Peyer's patch (tissue), 4 donors: ENCODE results near the gene EXD2.

Source experiments
- POLR2A ChIP-seq, 2 donors: fragments of 450-650 bp; IDR thresholded peaks; one replicate each; pipeline ENCODE4 v1.5.1; 2017; ENCODE audit warnings: antibody characterized with exemption in 2 of 2, mild to moderate bottlenecking in 2 of 2, moderate library complexity in 2 of 2
- TF ChIP-seq, protein P1 (sequence below), 6 experiments: fragments of 450-650 bp in 4 of 6; fragments of 200-600 bp in 2 of 6; sonication (generic) in 1 of 6; IDR thresholded peaks; one replicate each; pipeline ENCODE4 v1.5.1; 2017 to 2019; ENCODE audit warnings: antibody characterized with exemption in 6 of 6, mild to moderate bottlenecking in 3 of 6, moderate library complexity in 1 of 6

- TF ChIP-seq, protein P1, sequence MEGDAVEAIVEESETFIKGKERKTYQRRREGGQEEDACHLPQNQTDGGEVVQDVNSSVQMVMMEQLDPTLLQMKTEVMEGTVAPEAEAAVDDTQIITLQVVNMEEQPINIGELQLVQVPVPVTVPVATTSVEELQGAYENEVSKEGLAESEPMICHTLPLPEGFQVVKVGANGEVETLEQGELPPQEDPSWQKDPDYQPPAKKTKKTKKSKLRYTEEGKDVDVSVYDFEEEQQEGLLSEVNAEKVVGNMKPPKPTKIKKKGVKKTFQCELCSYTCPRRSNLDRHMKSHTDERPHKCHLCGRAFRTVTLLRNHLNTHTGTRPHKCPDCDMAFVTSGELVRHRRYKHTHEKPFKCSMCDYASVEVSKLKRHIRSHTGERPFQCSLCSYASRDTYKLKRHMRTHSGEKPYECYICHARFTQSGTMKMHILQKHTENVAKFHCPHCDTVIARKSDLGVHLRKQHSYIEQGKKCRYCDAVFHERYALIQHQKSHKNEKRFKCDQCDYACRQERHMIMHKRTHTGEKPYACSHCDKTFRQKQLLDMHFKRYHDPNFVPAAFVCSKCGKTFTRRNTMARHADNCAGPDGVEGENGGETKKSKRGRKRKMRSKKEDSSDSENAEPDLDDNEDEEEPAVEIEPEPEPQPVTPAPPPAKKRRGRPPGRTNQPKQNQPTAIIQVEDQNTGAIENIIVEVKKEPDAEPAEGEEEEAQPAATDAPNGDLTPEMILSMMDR (IDR thresholded peaks at IDR 0.05) = no peak
- TF ChIP-seq POLR2A (IDR thresholded peaks at IDR 0.05) = no peak
These were observed 23.1 kb downstream of the EXD2 start for GRCh38 chr14:69214393-69214792.
